ENCODE data around the gene ACER3. TPM values are rescaled to one million over a fixed set of nuclear protein-coding genes. Genes with fewer than 3 reads are reported as not detected.

Gene ACER3
- polyA plus RNA-seq, 1 donor from 2014 or later: 14.9 TPM

GRCh38 chr11:77057938-77058474 is 197.3 kb downstream of the ACER3 start:
- no peaks in the 10 kb centered on the region for H3K36me3 ChIP-seq (ENCODE audit: insufficient read depth, low read length)
- no peaks in the 10 kb centered on the region for H3K79me2 ChIP-seq (replicated peaks; ENCODE audit: insufficient read depth, low read length)
- H3K27me3 ChIP-seq (ENCODE audit: insufficient read depth, low read depth, low read length): no peaks in the 10 kb centered on the region
- H3K9ac ChIP-seq (ENCODE audit: low read length): no peak overlapping the region
- H3F3A ChIP-seq (ENCODE audit: insufficient read depth, low read length, poor library complexity, severe bottlenecking): no peaks in the 10 kb centered on the region
- H3K4me2 ChIP-seq (ENCODE audit: low read length): no peak overlapping the region
- TF ChIP-seq SMC3 (conservative IDR thresholded peaks at IDR 0.05; ENCODE audit: poor library complexity) (no peak), EP300 (conservative IDR thresholded peaks at IDR 0.05; ENCODE audit: poor library complexity, severe bottlenecking) (no peak), MXI1 (conservative IDR thresholded peaks at IDR 0.05; ENCODE audit: poor library complexity, severe bottlenecking) (no peak), POLR2AphosphoS5 (IDR thresholded peaks at IDR 0.05) (no peak), EZH2 (IDR thresholded peaks at IDR 0.05; ENCODE audit: borderline replicate concordance, insufficient read depth, low read length, poor library complexity, severe bottlenecking) (no peak), RAD21 (conservative IDR thresholded peaks at IDR 0.05) (no peak)
- H3K27ac ChIP-seq (ENCODE audit: low read length): no peak overlapping the region
- H3K9me2 ChIP-seq (ENCODE audit: insufficient read depth, low read length): no peaks in the 10 kb centered on the region
- no peaks in the 10 kb centered on the region for H4K20me1 ChIP-seq (ENCODE audit: insufficient read depth)
- no peak overlapping the region for H3K4me3 ChIP-seq (ENCODE audit: low read length)
- H2AFZ ChIP-seq (ENCODE audit: low read depth, low read length): no peak overlapping the region
- H3K9me3 ChIP-seq (ENCODE audit: low read length): no peaks in the 10 kb centered on the region

GRCh38 chr11:77058900-77059299 is 198.2 kb downstream of the ACER3 start:
- Histone ChIP-seq H3K9me2 (ENCODE audit: insufficient read depth, low read length) (no peaks in the 10 kb centered on the region), H3K9ac (ENCODE audit: low read length) (no peak overlapping the region), H3K4me2 (ENCODE audit: low read length) (no peak overlapping the region), H3F3A (ENCODE audit: insufficient read depth, low read length, poor library complexity, severe bottlenecking) (no peaks in the 10 kb centered on the region), H3K36me3 (ENCODE audit: insufficient read depth, low read length) (no peaks in the 10 kb centered on the region), H3K27ac (ENCODE audit: low read length) (no peak overlapping the region), H4K20me1 (ENCODE audit: insufficient read depth) (no peaks in the 10 kb centered on the region), H3K79me2 (replicated peaks; ENCODE audit: insufficient read depth, low read length) (no peaks in the 10 kb centered on the region), H3K9me3 (ENCODE audit: low read length) (no peaks in the 10 kb centered on the region), H3K27me3 (ENCODE audit: insufficient read depth, low read depth, low read length) (no peaks in the 10 kb centered on the region), H3K4me3 (ENCODE audit: low read length) (no peak overlapping the region), H2AFZ (ENCODE audit: low read depth, low read length) (no peak overlapping the region)
- TF ChIP-seq EP300 (conservative IDR thresholded peaks at IDR 0.05; ENCODE audit: poor library complexity, severe bottlenecking) (no peak), CTCF (IDR thresholded peaks at IDR 0.05; ENCODE audit: poor library complexity, severe bottlenecking) (no peak), POLR2AphosphoS5 (IDR thresholded peaks at IDR 0.05) (no peak), REST (IDR thresholded peaks at IDR 0.05; ENCODE audit: borderline replicate concordance) (no peak)

- Histone ChIP-seq H3K9me2 (ENCODE audit: insufficient read depth, low read length) (no peaks in the 10 kb centered on the region), H3K79me2 (replicated peaks; ENCODE audit: insufficient read depth, low read length) (no peaks in the 10 kb centered on the region), H3K9ac (ENCODE audit: low read length) (no peak overlapping the region), H3K36me3 (ENCODE audit: insufficient read depth, low read length) (no peaks in the 10 kb centered on the region), H3K9me3 (ENCODE audit: low read length) (no peaks in the 10 kb centered on the region), H3K27ac (ENCODE audit: low read length) (no peak overlapping the region), H3K4me3 (ENCODE audit: low read length) (no peak overlapping the region), H2AFZ (ENCODE audit: low read depth, low read length) (no peak overlapping the region), H3F3A (ENCODE audit: insufficient read depth, low read length, poor library complexity, severe bottlenecking) (no peaks in the 10 kb centered on the region), H4K20me1 (ENCODE audit: insufficient read depth) (no peaks in the 10 kb centered on the region), H3K27me3 (ENCODE audit: insufficient read depth, low read depth, low read length) (no peaks in the 10 kb centered on the region), H3K4me2 (ENCODE audit: low read length) (no peak overlapping the region)
- TF ChIP-seq CTCF (IDR thresholded peaks at IDR 0.05; ENCODE audit: poor library complexity, severe bottlenecking): no peak
Measured at GRCh38 chr11:77059806-77060205, 199.1 kb downstream of the ACER3 start.
